ENCODE results near the gene PURA.

DNA sequence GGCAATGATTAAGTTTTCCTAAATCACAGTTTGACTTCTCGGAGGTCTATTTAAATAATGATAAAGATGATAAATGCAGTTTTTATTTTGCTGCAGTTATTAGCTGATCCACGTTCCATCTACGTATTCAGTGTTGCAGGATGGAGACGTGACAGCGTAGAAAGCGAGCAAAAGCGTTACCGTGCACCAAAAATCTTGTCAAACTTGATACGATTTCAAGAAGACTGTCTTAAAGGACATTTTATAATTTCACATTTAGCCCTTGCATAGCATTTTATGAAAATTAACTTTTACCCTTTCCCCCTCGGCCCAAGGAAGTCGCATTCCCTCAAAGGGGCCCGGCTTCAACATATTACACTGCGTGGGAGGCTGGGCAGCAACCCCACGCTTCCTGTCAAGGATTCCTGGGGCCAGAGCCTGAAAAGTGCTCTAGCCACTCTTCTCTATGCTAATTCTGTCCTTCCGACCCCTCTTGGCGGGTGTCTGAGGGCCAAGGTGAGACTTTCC is 7.1 kb upstream of the PURA start:
- TF ChIP-seq, protein P1, sequence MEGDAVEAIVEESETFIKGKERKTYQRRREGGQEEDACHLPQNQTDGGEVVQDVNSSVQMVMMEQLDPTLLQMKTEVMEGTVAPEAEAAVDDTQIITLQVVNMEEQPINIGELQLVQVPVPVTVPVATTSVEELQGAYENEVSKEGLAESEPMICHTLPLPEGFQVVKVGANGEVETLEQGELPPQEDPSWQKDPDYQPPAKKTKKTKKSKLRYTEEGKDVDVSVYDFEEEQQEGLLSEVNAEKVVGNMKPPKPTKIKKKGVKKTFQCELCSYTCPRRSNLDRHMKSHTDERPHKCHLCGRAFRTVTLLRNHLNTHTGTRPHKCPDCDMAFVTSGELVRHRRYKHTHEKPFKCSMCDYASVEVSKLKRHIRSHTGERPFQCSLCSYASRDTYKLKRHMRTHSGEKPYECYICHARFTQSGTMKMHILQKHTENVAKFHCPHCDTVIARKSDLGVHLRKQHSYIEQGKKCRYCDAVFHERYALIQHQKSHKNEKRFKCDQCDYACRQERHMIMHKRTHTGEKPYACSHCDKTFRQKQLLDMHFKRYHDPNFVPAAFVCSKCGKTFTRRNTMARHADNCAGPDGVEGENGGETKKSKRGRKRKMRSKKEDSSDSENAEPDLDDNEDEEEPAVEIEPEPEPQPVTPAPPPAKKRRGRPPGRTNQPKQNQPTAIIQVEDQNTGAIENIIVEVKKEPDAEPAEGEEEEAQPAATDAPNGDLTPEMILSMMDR (conservative IDR thresholded peaks at IDR 0.05; ENCODE audit: low read depth, low read length) = no peak
- TF ChIP-seq EZH2 (IDR thresholded peaks at IDR 0.05; ENCODE audit: borderline replicate concordance, low read depth, low read length, poor library complexity, severe bottlenecking) = no peak

Data from A673 (cell line).